ENCODE measurements around the gene SCAF8.

The SCAF8 gene

DNA sequence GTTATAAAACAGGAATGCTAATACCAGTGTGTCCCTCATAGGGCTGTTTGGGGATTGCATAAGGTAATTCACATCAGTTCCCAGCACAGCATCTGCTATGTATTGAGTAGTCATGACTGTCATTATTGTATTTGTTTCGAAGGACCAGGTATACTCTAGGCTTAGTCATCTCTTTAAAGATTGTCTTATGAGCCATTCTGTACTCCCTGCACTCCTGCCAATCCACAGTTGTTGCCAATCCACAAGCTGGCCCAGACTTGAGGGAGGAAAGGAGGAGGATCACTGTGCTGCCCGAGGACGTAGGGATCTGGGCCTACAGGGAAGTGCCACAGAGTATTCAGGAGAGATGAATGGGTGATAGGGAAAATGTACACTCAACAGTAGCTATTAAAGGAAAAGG, 148.9 kb downstream of the SCAF8 start:
- Histone ChIP-seq H3K4me1 (ENCODE audit: control insufficient read depth, insufficient read depth, low read length) (peaks cover 1% of the 10 kb centered on the region; the same call in 1 of the 2 replicates), H3K27me3 (ENCODE audit: control insufficient read depth, insufficient read depth, low read length) (no peaks in the 10 kb centered on the region), H3K36me3 (ENCODE audit: control insufficient read depth, insufficient read depth, low read length) (no peaks in the 10 kb centered on the region), H3K9me3 (ENCODE audit: control insufficient read depth, insufficient read depth, low read length) (no peaks in the 10 kb centered on the region), H3K27ac (ENCODE audit: low read length) (no peak overlapping the region), H3K4me3 (ENCODE audit: low read length) (no peak overlapping the region)
- no CpG with 5 or more reads among the region's 3 CpGs for WGBS (ENCODE audit: insufficient coverage, insufficient read length)
- DNase-seq (ENCODE audit: low read depth, low spot score): no peak
